Neural cell (in vitro differentiated cells): ENCODE results near the gene EN2. TPM values are rescaled to one million over a fixed set of nuclear protein-coding genes. Genes with fewer than 3 reads are reported as not detected.
A peak's percentile ranks its signal among the peaks of the same experiment; 100 is the strongest.

Experiments
- H2AFZ ChIP-seq: fragments of 200-600, 300-800 bp; sonication (generic), shearing (Covaris generic); 2 replicates; pipeline ENCODE4 v1.6.0; 2014; ENCODE audit warnings: low read depth, mild to moderate bottlenecking, antibody characterized with exemption, low read length, moderate library complexity
- H3F3A ChIP-seq: fragments of 200-600 bp; shearing (Covaris generic); 2 replicates; pipeline ENCODE4 v1.6.1; 2016; ENCODE audit warnings: mild to moderate bottlenecking, moderate library complexity, mixed read lengths, antibody characterized with exemption, low read length; ENCODE audit not compliant: insufficient read depth, poor library complexity, severe bottlenecking
- H3K27ac ChIP-seq: fragments of 200-600, 300-800 bp; sonication (generic), shearing (Covaris generic); 2 replicates; pipeline ENCODE4 v1.5.1; 2014; ENCODE audit warnings: mild to moderate bottlenecking, low read length, moderate library complexity
- H3K27me3 ChIP-seq: fragments of 300-800, 200-600 bp; sonication (generic), shearing (Covaris generic); 2 replicates; pipeline ENCODE4 v1.6.0; 2014; ENCODE audit warnings: mild to moderate bottlenecking, low read depth, low read length, moderate library complexity; ENCODE audit not compliant: insufficient read depth
- H3K36me3 ChIP-seq: fragments of 300-800, 200-600 bp; sonication (generic), shearing (Covaris generic); 2 replicates; pipeline ENCODE4 v1.5.1; 2014; ENCODE audit warnings: mild to moderate bottlenecking, antibody characterized with exemption, low read length, moderate library complexity; ENCODE audit not compliant: insufficient read depth
- H3K4me2 ChIP-seq: fragments of 300-800, 200-600 bp; sonication (generic), shearing (Covaris generic); 2 replicates; pipeline ENCODE4 v1.6.0; 2014; ENCODE audit warnings: mild to moderate bottlenecking, low read length
- H3K4me3 ChIP-seq: fragments of 300-800, 200-600 bp; sonication (generic), shearing (Covaris generic); 2 replicates; pipeline ENCODE4 v1.5.1; 2014; ENCODE audit warnings: mild to moderate bottlenecking, low read length, moderate library complexity
- H3K79me2 ChIP-seq: fragments of 200-600 bp; shearing (Covaris generic); replicated peaks from 2 replicates; pipeline ENCODE4 v1.6.0; 2014; ENCODE audit warnings: mild to moderate bottlenecking, low read length, moderate library complexity; ENCODE audit not compliant: insufficient read depth
- H3K9ac ChIP-seq: fragments of 300-800, 200-600 bp; sonication (generic), shearing (Covaris generic); 2 replicates; pipeline ENCODE4 v1.6.1; 2016; ENCODE audit warnings: mild to moderate bottlenecking, low read length, mixed read lengths
- H3K9me2 ChIP-seq: fragments of 200-600 bp; shearing (Covaris generic); 2 replicates; pipeline ENCODE4 v1.6.1; 2016; ENCODE audit warnings: mild to moderate bottlenecking, low read length, mixed read lengths; ENCODE audit not compliant: insufficient read depth
- H3K9me3 ChIP-seq: fragments of 200-600, 300-800 bp; sonication (generic), shearing (Covaris generic); 2 replicates; pipeline ENCODE4 v1.6.1; 2016; ENCODE audit warnings: mild to moderate bottlenecking, mixed run types, low read length, moderate library complexity, mixed read lengths
- H4K20me1 ChIP-seq: fragments of 200-600 bp; shearing (Covaris generic); 2 replicates; pipeline ENCODE4 v1.6.1; 2016; ENCODE audit warnings: mild to moderate bottlenecking, mixed run types; ENCODE audit not compliant: insufficient read depth
- CTCF ChIP-seq: fragments of 450-650 bp; IDR thresholded peaks from 2 replicates; pipeline ENCODE4 v1.5.1; 2014; ENCODE audit warnings: antibody characterized with exemption, mild to moderate bottlenecking, moderate library complexity; ENCODE audit not compliant: poor library complexity, severe bottlenecking
- EZH2 ChIP-seq: fragments of 200-600, 300-800 bp; shearing (Covaris generic), sonication (generic); IDR thresholded peaks from 2 replicates; pipeline ENCODE4 v1.6.1; 2014; ENCODE audit warnings: antibody characterized with exemption, low read length, borderline replicate concordance, mild to moderate bottlenecking; ENCODE audit not compliant: insufficient read depth, poor library complexity, severe bottlenecking
- MXI1 ChIP-seq: fragments of 450-650 bp; conservative IDR thresholded peaks from 2 replicates; pipeline ENCODE4 v1.6.1; 2014; ENCODE audit warnings: antibody characterized with exemption, mild to moderate bottlenecking; ENCODE audit not compliant: poor library complexity, severe bottlenecking
- POLR2AphosphoS5 ChIP-seq: IDR thresholded peaks from 2 replicates; pipeline ENCODE4 v1.6.1; 2012
- REST ChIP-seq: IDR thresholded peaks from 2 replicates; pipeline ENCODE4 v1.6.1; 2012; ENCODE audit warnings: borderline replicate concordance
- polyA plus RNA-seq: library from polyadenylated mRNA; depleted of rRNA; stranded (reverse); fragments of >200 nt; gene quantifications from 2 replicates; pipeline ENCODE4 v1.2.3, GENCODE V29; 2014

Gene EN2
- polyA plus RNA-seq, 1 donor from 2014 or later, result not detected

- TF ChIP-seq CTCF, result no peak
These were observed 7.8 kb downstream of the EN2 start (continued) for GRCh38 chr7:155465761-155466141.

GRCh38 chr7:155466142-155466813 is 8.3 kb downstream of the EN2 start:
- no peak overlapping the region for H3K4me2 ChIP-seq
- H3K27ac ChIP-seq, result no peak overlapping the region
- TF ChIP-seq EZH2, result peak; percentile 78
- TF ChIP-seq POLR2AphosphoS5, result no peak
- TF ChIP-seq MXI1, result no peak
- TF ChIP-seq REST, result no peak

GRCh38 chr7:155466814-155467733 is 9.1 kb downstream of the EN2 start:
- peaks cover 100% of the 10 kb centered on the region for H3K27me3 ChIP-seq
- H3F3A ChIP-seq, result no peaks in the 10 kb centered on the region
- no peak overlapping the region for H2AFZ ChIP-seq
- H3K9ac ChIP-seq, result no peak overlapping the region
- no peak overlapping the region for H3K4me2 ChIP-seq
- no peaks in the 10 kb centered on the region for H3K9me2 ChIP-seq
- TF ChIP-seq POLR2AphosphoS5 (no peak), EZH2 (peak; percentile 99), CTCF (peak; percentile 55), MXI1 (no peak)
- H4K20me1 ChIP-seq, result no peaks in the 10 kb centered on the region
- no peak overlapping the region for H3K4me3 ChIP-seq
- H3K36me3 ChIP-seq, result no peaks in the 10 kb centered on the region
- H3K27ac ChIP-seq, result no peak overlapping the region
- no peaks in the 10 kb centered on the region for H3K9me3 ChIP-seq
- no peaks in the 10 kb centered on the region for H3K79me2 ChIP-seq

More at GRCh38 chr7:155466142-155466813, 8.3 kb downstream of the EN2 start:
- Histone ChIP-seq H3K4me3 (no peak overlapping the region), H3K36me3 (no peaks in the 10 kb centered on the region), H3K9me2 (no peaks in the 10 kb centered on the region), H3F3A (no peaks in the 10 kb centered on the region), H3K27me3 (peaks cover 100% of the 10 kb centered on the region), H2AFZ (no peak overlapping the region), H3K79me2 (no peaks in the 10 kb centered on the region), H3K9me3 (no peaks in the 10 kb centered on the region), H3K9ac (no peak overlapping the region), H4K20me1 (no peaks in the 10 kb centered on the region)
